ENCODE results near the gene EME1. TPM values are rescaled to one million over a fixed set of nuclear protein-coding genes. Genes with fewer than 3 reads are reported as not detected.

EME1 gene
- polyA plus RNA-seq, 1 donor from 2014 or later, result 5.4 TPM

DNA sequence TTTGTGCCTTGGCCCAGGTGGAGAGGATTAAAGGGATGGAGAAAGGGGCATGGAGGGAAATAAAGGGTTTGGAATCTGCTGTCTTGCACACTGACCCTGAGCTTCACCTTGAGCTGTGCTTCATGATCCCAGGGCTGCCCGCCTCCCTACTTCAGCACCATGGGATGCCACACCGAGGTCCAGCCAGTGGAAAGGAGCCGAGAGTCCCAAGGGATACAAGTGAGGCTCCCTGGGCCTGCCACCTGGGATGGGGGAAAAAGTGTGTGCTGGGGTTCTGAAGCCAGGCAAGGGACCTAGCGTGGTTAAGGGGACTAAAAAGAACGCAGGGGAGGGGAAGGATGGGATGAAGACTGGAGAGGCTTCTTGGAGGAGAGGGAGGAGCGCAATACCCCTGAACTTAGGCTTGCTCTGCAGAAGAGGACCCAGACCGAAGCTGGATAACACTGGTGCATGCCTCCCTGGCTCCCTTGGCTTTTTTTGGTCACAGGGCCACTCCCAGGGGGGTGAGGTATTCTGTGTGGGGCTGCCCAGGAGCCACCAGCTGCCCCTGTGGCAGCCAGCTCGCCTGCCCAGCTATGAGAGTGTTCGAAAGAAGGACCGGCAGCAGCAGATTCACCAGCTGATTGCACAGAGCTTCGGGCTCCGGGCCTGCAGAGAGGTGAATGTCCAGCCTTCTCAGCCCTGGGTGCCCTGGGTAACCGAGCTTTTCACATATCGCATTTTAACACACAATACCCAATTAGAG is 7.2 kb upstream of the EME1 start:
- no peak overlapping the region for H3K4me2 ChIP-seq (ENCODE audit: low read length)
- no peak overlapping the region for H2AFZ ChIP-seq (ENCODE audit: low read depth, low read length)
- TF ChIP-seq RAD21 (conservative IDR thresholded peaks at IDR 0.05), result no peak
- no peak for TF ChIP-seq MXI1 (conservative IDR thresholded peaks at IDR 0.05; ENCODE audit: poor library complexity, severe bottlenecking)
- TF ChIP-seq REST (IDR thresholded peaks at IDR 0.05; ENCODE audit: borderline replicate concordance), result no peak
- no peak for TF ChIP-seq EZH2 (IDR thresholded peaks at IDR 0.05; ENCODE audit: borderline replicate concordance, insufficient read depth, low read length, poor library complexity, severe bottlenecking)
- TF ChIP-seq TAF1 (IDR thresholded peaks at IDR 0.05; ENCODE audit: low read depth), result no peak
- TF ChIP-seq POLR2AphosphoS5 (IDR thresholded peaks at IDR 0.05), result no peak
- TF ChIP-seq, protein P1, sequence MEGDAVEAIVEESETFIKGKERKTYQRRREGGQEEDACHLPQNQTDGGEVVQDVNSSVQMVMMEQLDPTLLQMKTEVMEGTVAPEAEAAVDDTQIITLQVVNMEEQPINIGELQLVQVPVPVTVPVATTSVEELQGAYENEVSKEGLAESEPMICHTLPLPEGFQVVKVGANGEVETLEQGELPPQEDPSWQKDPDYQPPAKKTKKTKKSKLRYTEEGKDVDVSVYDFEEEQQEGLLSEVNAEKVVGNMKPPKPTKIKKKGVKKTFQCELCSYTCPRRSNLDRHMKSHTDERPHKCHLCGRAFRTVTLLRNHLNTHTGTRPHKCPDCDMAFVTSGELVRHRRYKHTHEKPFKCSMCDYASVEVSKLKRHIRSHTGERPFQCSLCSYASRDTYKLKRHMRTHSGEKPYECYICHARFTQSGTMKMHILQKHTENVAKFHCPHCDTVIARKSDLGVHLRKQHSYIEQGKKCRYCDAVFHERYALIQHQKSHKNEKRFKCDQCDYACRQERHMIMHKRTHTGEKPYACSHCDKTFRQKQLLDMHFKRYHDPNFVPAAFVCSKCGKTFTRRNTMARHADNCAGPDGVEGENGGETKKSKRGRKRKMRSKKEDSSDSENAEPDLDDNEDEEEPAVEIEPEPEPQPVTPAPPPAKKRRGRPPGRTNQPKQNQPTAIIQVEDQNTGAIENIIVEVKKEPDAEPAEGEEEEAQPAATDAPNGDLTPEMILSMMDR (IDR thresholded peaks at IDR 0.05; ENCODE audit: poor library complexity, severe bottlenecking), result no peak
- no peak for TF ChIP-seq EP300 (conservative IDR thresholded peaks at IDR 0.05; ENCODE audit: poor library complexity, severe bottlenecking)
- TF ChIP-seq SMC3 (conservative IDR thresholded peaks at IDR 0.05; ENCODE audit: poor library complexity), result no peak
- no peaks in the 10 kb centered on the region for H3K9me2 ChIP-seq (ENCODE audit: insufficient read depth, low read length)
- H3K27me3 ChIP-seq (ENCODE audit: insufficient read depth, low read depth, low read length), result no peaks in the 10 kb centered on the region
- H3K9me3 ChIP-seq (ENCODE audit: low read length), result no peaks in the 10 kb centered on the region
- H3K36me3 ChIP-seq (ENCODE audit: insufficient read depth, low read length), result no peaks in the 10 kb centered on the region
- no peaks in the 10 kb centered on the region for H3F3A ChIP-seq (ENCODE audit: insufficient read depth, low read length, poor library complexity, severe bottlenecking)
- H4K20me1 ChIP-seq (ENCODE audit: insufficient read depth), result no peaks in the 10 kb centered on the region
- H3K4me3 ChIP-seq (ENCODE audit: low read length), result no peak overlapping the region
- H3K79me2 ChIP-seq (replicated peaks; ENCODE audit: insufficient read depth, low read length), result no peaks in the 10 kb centered on the region
- no peak overlapping the region for H3K27ac ChIP-seq (ENCODE audit: low read length)
- no peak overlapping the region for H3K9ac ChIP-seq (ENCODE audit: low read length)

DNA sequence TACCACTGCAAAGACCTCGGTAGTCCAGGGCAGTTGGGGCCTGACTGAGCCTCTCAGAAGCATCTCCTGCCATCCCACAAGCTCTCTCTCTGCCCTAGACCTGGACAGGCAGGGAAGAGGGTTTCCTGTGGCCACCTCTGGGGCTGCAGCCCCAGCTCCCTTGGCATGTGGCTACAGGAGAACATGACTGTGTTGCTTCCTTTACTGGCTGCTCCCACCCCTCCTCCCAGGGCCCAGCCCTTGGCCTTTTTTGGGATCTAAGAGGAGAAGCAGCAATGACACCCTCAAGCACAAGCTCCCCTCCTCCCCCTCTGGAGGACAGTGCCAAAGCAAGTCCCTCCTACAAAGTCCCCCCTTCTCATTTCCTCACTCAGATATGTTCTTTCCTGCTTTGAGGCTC is 5.6 kb upstream of the EME1 start:
- TF ChIP-seq POLR2AphosphoS5 (IDR thresholded peaks at IDR 0.05), result no peak
- TF ChIP-seq REST (IDR thresholded peaks at IDR 0.05; ENCODE audit: borderline replicate concordance), result no peak
- TF ChIP-seq EP300 (conservative IDR thresholded peaks at IDR 0.05; ENCODE audit: poor library complexity, severe bottlenecking), result no peak
- no peak for TF ChIP-seq TAF1 (IDR thresholded peaks at IDR 0.05; ENCODE audit: low read depth)
- no peak for TF ChIP-seq EZH2 (IDR thresholded peaks at IDR 0.05; ENCODE audit: borderline replicate concordance, insufficient read depth, low read length, poor library complexity, severe bottlenecking)
- TF ChIP-seq, protein P1 (IDR thresholded peaks at IDR 0.05; ENCODE audit: poor library complexity, severe bottlenecking), result no peak
- TF ChIP-seq SMC3 (conservative IDR thresholded peaks at IDR 0.05; ENCODE audit: poor library complexity), result no peak
- no peak for TF ChIP-seq MXI1 (conservative IDR thresholded peaks at IDR 0.05; ENCODE audit: poor library complexity, severe bottlenecking)
- TF ChIP-seq RAD21 (conservative IDR thresholded peaks at IDR 0.05), result no peak
- Histone ChIP-seq H3K9ac (ENCODE audit: low read length) (no peak overlapping the region), H3K27me3 (ENCODE audit: insufficient read depth, low read depth, low read length) (no peaks in the 10 kb centered on the region), H3F3A (ENCODE audit: insufficient read depth, low read length, poor library complexity, severe bottlenecking) (no peaks in the 10 kb centered on the region), H3K4me3 (ENCODE audit: low read length) (no peak overlapping the region), H3K79me2 (replicated peaks; ENCODE audit: insufficient read depth, low read length) (peaks cover 13% of the 10 kb centered on the region), H3K9me3 (ENCODE audit: low read length) (no peaks in the 10 kb centered on the region), H3K4me2 (ENCODE audit: low read length) (no peak overlapping the region), H3K36me3 (ENCODE audit: insufficient read depth, low read length) (no peaks in the 10 kb centered on the region), H3K9me2 (ENCODE audit: insufficient read depth, low read length) (no peaks in the 10 kb centered on the region), H3K27ac (ENCODE audit: low read length) (no peak overlapping the region), H4K20me1 (ENCODE audit: insufficient read depth) (no peaks in the 10 kb centered on the region), H2AFZ (ENCODE audit: low read depth, low read length) (no peak overlapping the region)

All from neural cell (in vitro differentiated cells).